Anterior cingulate cortex (tissue), 58 donors: ENCODE measurements around the gene KLF12.

Source experiments
- DNase-seq, 58 donors: peaks; one replicate each; lab custom pipeline; 2025; lab: John Stamatoyannopoulos, UW

Gene KLF12

GRCh38 chr13:74134221-74134776 is at the start of gene KLF12:
TSS of gene KLF12 (minus strand) at chr13:74134404.
- peak in 50 of 58 donors; percentile 20 to 85 (median 54) for DNase-seq

GRCh38 chr13:74182491-74182890 is 48.3 kb upstream of the KLF12 start:
- no peak for DNase-seq

- no peak for DNase-seq
Observed at GRCh38 chr13:74174810-74175209, 40.6 kb upstream of the KLF12 start.

- no peak for DNase-seq
Observed at GRCh38 chr13:74173822-74174221, 39.6 kb upstream of the KLF12 start.

- no peak for DNase-seq
Observed at GRCh38 chr13:74171641-74172040, 37.4 kb upstream of the KLF12 start.

GRCh38 chr13:74169676-74170075 is 35.5 kb upstream of the KLF12 start:
- no peak for DNase-seq

- DNase-seq: no peak
Observed at GRCh38 chr13:74168263-74168675, 34.1 kb upstream of the KLF12 start.

- no peak for DNase-seq
Observed at GRCh38 chr13:74166261-74167004, 32.2 kb upstream of the KLF12 start.

- no peak for DNase-seq
Observed at GRCh38 chr13:74162782-74163181, 28.6 kb upstream of the KLF12 start.

- no peak for DNase-seq
Observed at GRCh38 chr13:74162135-74162534, 27.9 kb upstream of the KLF12 start.

GRCh38 chr13:74158571-74159352 is 24.6 kb upstream of the KLF12 start:
- no peak for DNase-seq

GRCh38 chr13:74158028-74158427 is 23.8 kb upstream of the KLF12 start:
- DNase-seq: no peak

GRCh38 chr13:74154981-74155380 is 20.8 kb upstream of the KLF12 start:
- DNase-seq: no peak

- no peak for DNase-seq
Observed at GRCh38 chr13:74153316-74153715, 19.1 kb upstream of the KLF12 start.

GRCh38 chr13:74151859-74152258 is 17.7 kb upstream of the KLF12 start:
- no peak for DNase-seq

GRCh38 chr13:74148352-74148751 is 14.1 kb upstream of the KLF12 start:
- no peak for DNase-seq

- DNase-seq: no peak
Observed at GRCh38 chr13:74145249-74145975, 11.2 kb upstream of the KLF12 start.

- DNase-seq: no peak
Observed at GRCh38 chr13:74144269-74144668, 10.1 kb upstream of the KLF12 start.

- no peak for DNase-seq
Observed at GRCh38 chr13:74142257-74142656, 8.1 kb upstream of the KLF12 start.

GRCh38 chr13:74138241-74138640 is 4.0 kb upstream of the KLF12 start:
- DNase-seq: no peak
